ENCODE results near the gene FSTL4. TPM values are rescaled to one million over a fixed set of nuclear protein-coding genes. Genes with fewer than 3 reads are reported as not detected.
"Not testable (repeated sequence)": the region's sequence is repeated elsewhere in the genome, so short reads cannot be mapped to it uniquely, and the experiment has no call there.

The FSTL4 gene
- total RNA-seq, 4 donors from 2014 or later, result 0.22 to 0.47 (median 0.27) TPM; not detected in 1

DNA sequence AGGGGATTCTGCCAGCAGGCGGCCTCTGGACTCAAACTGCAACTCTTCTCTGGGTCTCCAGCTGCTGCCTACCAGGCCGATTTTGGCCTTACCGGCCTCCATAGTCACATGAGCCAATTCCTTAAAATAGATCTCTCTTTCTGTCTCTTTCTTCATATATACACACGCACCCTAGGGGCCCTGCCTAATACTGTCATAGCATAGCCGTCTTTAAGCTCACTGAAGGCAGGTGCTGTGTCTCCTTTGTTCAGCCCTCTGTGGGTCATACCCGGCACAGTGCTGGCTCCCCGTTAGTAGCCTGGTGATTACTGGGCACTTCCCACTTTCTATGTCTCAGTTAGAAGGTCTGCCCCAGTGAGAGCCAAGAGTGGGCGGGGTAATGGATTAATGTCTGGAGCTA is 419.6 kb downstream of the FSTL4 start:
- Histone ChIP-seq H3K9me3 (no peaks in the 10 kb centered on the region), H3K27me3 (no peaks in the 10 kb centered on the region), H3K27ac (no peak overlapping the region), H3K4me1 (no peaks in the 10 kb centered on the region), H3K4me3 (no peak overlapping the region), H3K36me3 (no peaks in the 10 kb centered on the region)
- no peak for ATAC-seq
- TF ChIP-seq EP300 (IDR thresholded peaks at IDR 0.05), result no peak
- no peak for TF ChIP-seq POLR2AphosphoS5 (IDR thresholded peaks at IDR 0.05)
- TF ChIP-seq, protein P1, sequence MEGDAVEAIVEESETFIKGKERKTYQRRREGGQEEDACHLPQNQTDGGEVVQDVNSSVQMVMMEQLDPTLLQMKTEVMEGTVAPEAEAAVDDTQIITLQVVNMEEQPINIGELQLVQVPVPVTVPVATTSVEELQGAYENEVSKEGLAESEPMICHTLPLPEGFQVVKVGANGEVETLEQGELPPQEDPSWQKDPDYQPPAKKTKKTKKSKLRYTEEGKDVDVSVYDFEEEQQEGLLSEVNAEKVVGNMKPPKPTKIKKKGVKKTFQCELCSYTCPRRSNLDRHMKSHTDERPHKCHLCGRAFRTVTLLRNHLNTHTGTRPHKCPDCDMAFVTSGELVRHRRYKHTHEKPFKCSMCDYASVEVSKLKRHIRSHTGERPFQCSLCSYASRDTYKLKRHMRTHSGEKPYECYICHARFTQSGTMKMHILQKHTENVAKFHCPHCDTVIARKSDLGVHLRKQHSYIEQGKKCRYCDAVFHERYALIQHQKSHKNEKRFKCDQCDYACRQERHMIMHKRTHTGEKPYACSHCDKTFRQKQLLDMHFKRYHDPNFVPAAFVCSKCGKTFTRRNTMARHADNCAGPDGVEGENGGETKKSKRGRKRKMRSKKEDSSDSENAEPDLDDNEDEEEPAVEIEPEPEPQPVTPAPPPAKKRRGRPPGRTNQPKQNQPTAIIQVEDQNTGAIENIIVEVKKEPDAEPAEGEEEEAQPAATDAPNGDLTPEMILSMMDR (IDR thresholded peaks at IDR 0.05), result no peak
- TF ChIP-seq POLR2A (IDR thresholded peaks at IDR 0.05), result no peak
- 83% methylated on average over 8 of the region's 8 CpGs; no CpG with 5 or more reads in 1 of the 2 donors for WGBS, 2 donors (ENCODE audit: low coverage in 1 of 2)

DNA sequence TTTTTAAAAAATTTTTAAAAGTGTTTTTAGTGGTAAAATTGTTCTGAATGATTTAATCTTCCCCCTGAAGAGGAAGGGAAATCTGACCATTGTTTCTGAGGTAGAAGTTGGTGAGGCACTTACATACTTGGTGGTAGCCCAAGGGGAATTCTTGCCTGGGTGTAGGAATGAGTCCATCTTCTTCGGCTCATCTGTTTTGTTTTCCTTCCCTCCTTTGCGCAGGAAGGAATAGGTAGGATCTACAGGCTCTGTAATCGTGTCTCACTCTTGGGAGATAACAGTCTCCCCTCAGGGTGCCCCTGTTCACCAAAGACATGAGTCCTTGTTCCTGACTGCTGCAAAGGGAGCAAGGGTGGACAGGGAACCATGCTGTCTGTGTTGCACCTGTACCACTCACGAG is 422.5 kb downstream of the FSTL4 start:
- Histone ChIP-seq H3K4me1 (no peaks in the 10 kb centered on the region), H3K27me3 (no peaks in the 10 kb centered on the region), H3K9me3 (no peaks in the 10 kb centered on the region), H3K36me3 (no peaks in the 10 kb centered on the region), H3K27ac (no peak overlapping the region), H3K4me3 (no peak overlapping the region)
- no peak for ATAC-seq
- WGBS, 2 donors (ENCODE audit: low coverage in 1 of 2), result 71% methylated on average over 1 to 4 of the region's 4 CpGs
- TF ChIP-seq, protein P1 (IDR thresholded peaks at IDR 0.05), result no peak
- no peak for TF ChIP-seq POLR2AphosphoS5 (IDR thresholded peaks at IDR 0.05)
- no peak for TF ChIP-seq POLR2A (IDR thresholded peaks at IDR 0.05)
- TF ChIP-seq EP300 (IDR thresholded peaks at IDR 0.05), result no peak

DNA sequence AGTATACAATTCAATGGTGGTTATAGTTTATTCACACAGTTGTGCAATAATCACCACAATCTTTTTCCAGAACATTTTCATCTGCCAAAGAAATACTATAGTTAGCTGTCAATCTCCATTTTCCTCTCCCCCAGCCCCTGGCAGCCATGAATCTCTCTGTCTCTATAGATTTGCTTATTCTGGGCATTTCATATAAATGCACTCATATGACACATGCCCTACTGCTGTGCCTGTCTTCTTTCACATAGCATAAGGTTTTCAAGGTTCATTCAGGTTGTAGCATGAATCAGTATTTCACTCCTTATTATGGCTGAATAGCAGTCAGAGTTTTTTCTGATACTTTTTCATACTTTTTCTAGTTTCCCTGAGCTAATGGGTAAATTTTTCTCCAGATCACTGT is 432.9 kb downstream of the FSTL4 start:
- ATAC-seq, result no peak
- Histone ChIP-seq H3K4me1 (no peaks in the 10 kb centered on the region), H3K27me3 (no peaks in the 10 kb centered on the region), H3K27ac (no peak overlapping the region), H3K36me3 (no peaks in the 10 kb centered on the region), H3K9me3 (no peaks in the 10 kb centered on the region), H3K4me3 (no peak overlapping the region)
- TF ChIP-seq POLR2AphosphoS5 (IDR thresholded peaks at IDR 0.05) (no peak), POLR2A (IDR thresholded peaks at IDR 0.05) (no peak)

DNA sequence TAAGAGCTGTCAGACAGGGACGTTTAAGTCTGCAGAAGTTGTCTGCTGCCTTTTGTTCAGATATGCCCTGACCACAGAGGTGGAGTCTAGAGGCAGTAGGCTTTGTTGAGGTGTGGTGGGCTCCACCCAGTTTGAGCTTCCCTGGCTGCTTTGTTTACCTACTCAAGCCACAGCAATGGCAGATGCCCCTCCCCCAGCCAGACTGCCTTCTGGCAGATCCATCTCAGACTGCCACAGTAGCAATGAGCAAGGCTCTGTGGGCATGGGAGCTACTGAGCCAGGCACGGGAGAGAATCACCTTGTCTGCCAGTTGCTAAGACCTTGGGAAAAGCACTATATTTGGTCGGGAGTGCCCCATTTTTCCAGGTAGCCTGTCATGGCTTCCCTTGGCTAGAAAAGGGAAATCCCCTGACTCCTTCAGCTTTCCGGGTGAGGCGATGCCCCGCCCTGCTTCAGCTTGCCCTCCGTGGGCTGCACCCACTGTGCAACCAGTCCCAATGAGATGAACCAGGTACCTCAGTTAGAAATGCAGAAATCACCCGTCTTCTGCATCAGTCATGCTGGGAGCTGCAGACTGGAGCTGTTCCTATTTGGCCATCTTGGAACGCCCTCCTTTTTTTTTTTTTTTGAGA is 441.5 kb downstream of the FSTL4 start:
- not testable (repeated sequence) for H3K9me3 ChIP-seq, H3K36me3 ChIP-seq, H3K4me3 ChIP-seq, ATAC-seq, H3K4me1 ChIP-seq, H3K27ac ChIP-seq, H3K27me3 ChIP-seq
- WGBS, 2 donors (ENCODE audit: low coverage in 1 of 2), result 84 to 100% methylated on average over 2 to 3 of the region's 9 CpGs

DNA sequence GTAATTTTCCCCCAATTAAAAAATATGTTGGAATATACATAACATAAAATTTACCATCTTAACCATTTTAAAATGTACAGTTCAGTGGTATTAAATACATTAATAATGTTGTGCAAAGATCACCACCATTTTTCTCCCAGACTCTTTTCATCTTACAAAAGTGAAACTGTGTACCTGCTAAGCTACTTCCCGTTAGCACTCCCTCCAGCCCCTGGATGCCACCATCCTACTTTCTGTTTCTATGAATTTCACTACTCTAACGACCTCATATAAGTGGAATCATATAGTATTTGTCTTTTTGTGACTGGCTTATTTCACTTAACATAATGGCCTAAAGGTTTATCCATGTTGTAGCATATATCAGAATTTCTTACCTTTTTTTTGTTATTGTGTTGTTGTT is 447.6 kb downstream of the FSTL4 start:
- 58 to 66% methylated on average over 2 of the region's 2 CpGs for WGBS, 2 donors (ENCODE audit: low coverage in 1 of 2)
- Histone ChIP-seq H3K4me3 (no peak overlapping the region), H3K36me3 (no peaks in the 10 kb centered on the region), H3K27ac (no peak overlapping the region), H3K4me1 (no peaks in the 10 kb centered on the region), H3K9me3 (no peaks in the 10 kb centered on the region), H3K27me3 (no peaks in the 10 kb centered on the region)
- no peak for TF ChIP-seq EP300 (IDR thresholded peaks at IDR 0.05)
- no peak for ATAC-seq

DNA sequence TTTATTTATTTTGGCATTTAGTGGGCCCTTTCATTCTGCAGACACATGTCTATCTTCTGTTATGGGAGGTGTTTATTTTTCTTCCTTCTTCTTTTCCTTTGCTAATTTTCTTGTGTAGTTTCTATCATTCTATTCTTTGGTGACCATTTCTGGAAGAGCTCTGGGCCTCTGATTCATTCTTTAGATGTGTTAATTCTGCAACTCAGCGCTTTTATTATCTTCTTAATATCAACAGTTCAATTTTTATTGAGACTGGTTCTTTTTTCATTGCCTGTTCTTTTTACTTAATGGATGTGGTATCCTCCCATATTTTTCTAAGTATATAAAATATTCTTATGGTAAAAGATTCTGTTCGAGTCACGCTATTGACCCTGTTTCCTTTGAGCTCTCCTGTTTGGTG is 448.5 kb downstream of the FSTL4 start:
- no peaks in the 10 kb centered on the region for H3K9me3 ChIP-seq
- no peak for ATAC-seq
- no peak overlapping the region for H3K4me3 ChIP-seq
- TF ChIP-seq EP300 (IDR thresholded peaks at IDR 0.05) (no peak), POLR2A (IDR thresholded peaks at IDR 0.05) (no peak), POLR2AphosphoS5 (IDR thresholded peaks at IDR 0.05) (no peak)
- TF ChIP-seq, protein P1 (IDR thresholded peaks at IDR 0.05), result no peak
- H3K27me3 ChIP-seq, result no peaks in the 10 kb centered on the region
- no peaks in the 10 kb centered on the region for H3K4me1 ChIP-seq
- no peak overlapping the region for H3K27ac ChIP-seq
- 84 to 94% methylated on average over 3 of the region's 3 CpGs for WGBS, 2 donors (ENCODE audit: low coverage in 1 of 2)
- H3K36me3 ChIP-seq, result no peaks in the 10 kb centered on the region
